BJ (cell line): ENCODE measurements around the gene KIF3C. TPM values are rescaled to one million over a fixed set of nuclear protein-coding genes. Genes with fewer than 3 reads are reported as not detected.
A peak's percentile ranks its signal among the peaks of the same experiment; 100 is the strongest.

ENCODE experiments used
- CTCF ChIA-PET: fragments of 350-600 bp; formaldehyde crosslinking; extraction: SDS; loops from one replicate; lab custom pipeline; 2021; ENCODE audit warnings: antibody characterized with exemption, inconsistent platforms; lab: Yijun Ruan, JAX
- POLR2A ChIA-PET: fragments of 300-600 bp; sonication (Branson Sonifier 250); formaldehyde crosslinking; extraction: SDS; loops from one replicate; lab custom pipeline; 2021; ENCODE audit warnings: antibody characterized with exemption; lab: Charles Lee
- DNase-seq: peaks from one replicate; pipeline ENCODE4 v3.0.0-alpha.2; 2011; ENCODE audit warnings: low read depth
- H3K27me3 ChIP-seq: 2 replicates; pipeline ENCODE4 v1.6.0; 2011; ENCODE audit warnings: low read length; ENCODE audit not compliant: control insufficient read depth, insufficient read depth
- H3K36me3 ChIP-seq: 2 replicates; pipeline ENCODE4 v1.5.1; 2011; ENCODE audit warnings: low read length; ENCODE audit not compliant: control insufficient read depth, insufficient read depth
- H3K4me3 ChIP-seq: 2 replicates; pipeline ENCODE4 v1.5.1; 2011; ENCODE audit warnings: low read depth, mild to moderate bottlenecking, control low read depth, low read length
- CTCF ChIP-seq: IDR thresholded peaks from 2 replicates; pipeline ENCODE4 v1.5.1; 2011; ENCODE audit warnings: low read depth, mild to moderate bottlenecking, control low read depth, inconsistent platforms, low read length, moderate library complexity; ENCODE audit not compliant: insufficient read depth
- polyA plus RNA-seq: library from polyadenylated mRNA; depleted of rRNA; stranded (reverse); fragments of >200 nt; gene quantifications from 2 replicates; pipeline ENCODE4 v1.2.3, GENCODE V29; 2011

Gene KIF3C
- polyA plus RNA-seq, 1 experiment = 6.6 TPM

DNA sequence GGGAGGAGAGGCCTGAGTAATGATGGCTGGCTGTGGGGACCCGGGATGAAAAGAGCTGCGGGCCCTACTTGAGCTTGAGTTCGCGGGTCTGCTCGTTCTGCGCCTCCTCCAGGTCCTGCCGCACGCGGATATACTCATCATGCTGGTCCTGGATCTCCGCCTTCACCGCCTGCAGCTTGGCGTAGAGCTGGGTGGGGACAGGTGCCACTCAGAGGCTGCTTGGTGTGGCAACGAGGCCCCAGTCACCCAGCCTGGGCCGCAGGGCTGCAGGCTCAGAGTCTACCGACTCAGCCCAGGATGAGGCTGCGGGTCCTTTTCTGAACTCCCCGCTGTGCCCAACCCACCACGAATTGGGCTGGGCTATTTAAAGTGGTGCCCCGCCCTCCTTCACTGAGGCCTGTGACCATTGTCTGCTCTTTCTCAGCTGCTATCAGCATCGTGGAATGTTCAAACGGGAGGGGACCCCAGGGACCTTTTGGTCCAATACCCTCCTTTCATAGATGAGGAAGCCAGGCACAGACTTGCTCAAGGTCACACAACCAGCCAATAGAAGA lies 28.0 kb downstream of the KIF3C start:
- Histone ChIP-seq H3K4me3 (no peak overlapping the region), H3K27me3 (no peaks in the 10 kb centered on the region), H3K36me3 (peaks cover 1% of the 10 kb centered on the region; the same call in 1 of the 2 replicates)
- CTCF ChIA-PET = interaction anchor here (1.1 to 1.3 kb wide), 2 partner anchors 102 to 191 kb away, joined by 3 to 5 read pairs; no protein-coding TSS in a partner anchor
- DNase-seq = no peak
- no peak for TF ChIP-seq CTCF
- POLR2A ChIA-PET = no interaction called here

GRCh38 chr2:25951071-25951547 lies 31.2 kb downstream of the KIF3C start:
- Histone ChIP-seq H3K27me3 (no peaks in the 10 kb centered on the region), H3K36me3 (peaks cover 1% of the 10 kb centered on the region; the same call in 1 of the 2 replicates), H3K4me3 (no peak overlapping the region)
- POLR2A ChIA-PET = interaction anchor here (0.6 kb wide), 1 partner anchor 198 kb away, joined by 3 read pairs; no protein-coding TSS in a partner anchor
- CTCF ChIA-PET = interaction anchor here (0.5 to 3.1 kb wide), 35 partner anchors 8 to 628 kb away, joined by 3 to 25 read pairs (median 4); partner anchors contain the start of genes ASXL2, KIF3C and RAB10
- DNase-seq = peak; percentile 21
- TF ChIP-seq CTCF = peak; percentile 94

- no peak for DNase-seq
- CTCF ChIA-PET = interaction anchor here (0.8 to 1.4 kb wide), 4 partner anchors 8 to 197 kb away, joined by 3 to 6 read pairs (median 5); no protein-coding TSS in a partner anchor
- Histone ChIP-seq H3K36me3 (no peaks in the 10 kb centered on the region; the same call in 1 of the 2 replicates), H3K27me3 (no peaks in the 10 kb centered on the region), H3K4me3 (no peak overlapping the region)
- no peak for TF ChIP-seq CTCF
- POLR2A ChIA-PET = no interaction called here
These were observed 33.9 kb downstream of the KIF3C start for GRCh38 chr2:25948437-25948836.

DNA sequence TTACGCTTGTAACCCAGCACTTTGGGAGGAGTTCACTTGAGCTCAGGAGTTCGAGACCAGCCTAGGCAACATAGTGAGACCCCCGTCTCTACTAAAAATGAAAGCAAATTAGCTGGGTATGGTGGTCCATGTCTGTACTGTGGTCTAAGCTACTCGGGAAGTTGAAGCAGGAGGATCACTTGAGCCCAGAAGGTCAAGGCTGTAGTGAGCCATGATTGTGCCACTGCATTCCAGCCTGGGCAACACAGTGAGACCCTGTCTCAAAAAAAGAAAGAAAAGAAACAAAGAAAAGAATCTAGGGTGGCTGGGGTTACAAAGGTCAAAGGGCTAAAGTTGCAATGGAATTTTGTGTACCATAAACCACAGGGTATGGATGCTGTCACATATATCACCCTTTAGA lies 41.3 kb downstream of the KIF3C start:
- no peak for DNase-seq
- CTCF ChIA-PET = interaction anchor here (0.6 kb wide), 1 partner anchor 159 kb away, joined by 3 read pairs; no protein-coding TSS in a partner anchor

More for the DNA sequence above, 41.3 kb downstream of the KIF3C start:
- Histone ChIP-seq H3K4me3 (no peak overlapping the region), H3K36me3 (peaks cover 1% of the 10 kb centered on the region), H3K27me3 (no peaks in the 10 kb centered on the region)
- POLR2A ChIA-PET = no interaction called here
- no peak for TF ChIP-seq CTCF
